GM19240 (cell line): ENCODE measurements around the gene PRAF2.

ENCODE experiments used
- DNase-seq: peaks from one replicate; pipeline ENCODE4 v3.0.0; 2011; ENCODE audit warnings: low spot score; ENCODE audit not compliant: insufficient read length

Gene PRAF2

GRCh38 chrX:49042581-49043219 lies 31.1 kb downstream of the PRAF2 start:
- no peak for DNase-seq

GRCh38 chrX:49041744-49042580 lies 31.8 kb downstream of the PRAF2 start:
- no peak for DNase-seq

- DNase-seq: no peak
Measured at GRCh38 chrX:49040376-49040955, 33.3 kb downstream of the PRAF2 start.

GRCh38 chrX:49039598-49040375 lies 34.0 kb downstream of the PRAF2 start:
- DNase-seq: no peak

GRCh38 chrX:49037883-49038475 lies 35.8 kb downstream of the PRAF2 start:
- no peak for DNase-seq

GRCh38 chrX:49030283-49030682 lies 43.5 kb downstream of the PRAF2 start:
- no peak for DNase-seq

GRCh38 chrX:49029876-49030275 lies 43.9 kb downstream of the PRAF2 start:
- no peak for DNase-seq
